Neuronal stem cell (in vitro differentiated cells): ENCODE data around the gene RAD51C.
"Not testable (repeated sequence)": the region's sequence is repeated elsewhere in the genome, so short reads cannot be mapped to it uniquely, and the experiment has no call there.

Experiments used
- DNase-seq: peaks from one replicate; pipeline ENCODE4 v3.0.0-alpha.2; 2013; ENCODE audit warnings: low spot score
- H2AFZ ChIP-seq: one replicate; pipeline ENCODE4 v1.6.1; 2013; ENCODE audit warnings: mild to moderate bottlenecking, low read length, inconsistent platforms
- H2AK5ac ChIP-seq: 2 replicates; pipeline ENCODE4 v1.6.1; 2013; ENCODE audit warnings: low read depth, mild to moderate bottlenecking, inconsistent platforms, low read length, moderate library complexity, mixed read lengths
- H2BK120ac ChIP-seq: 2 replicates; pipeline ENCODE4 v1.6.1; 2013; ENCODE audit warnings: low read depth, mild to moderate bottlenecking, inconsistent platforms, low read length, moderate library complexity, mixed read lengths
- H2BK12ac ChIP-seq: one replicate; pipeline ENCODE4 v1.6.1; 2013; ENCODE audit warnings: low read length, inconsistent platforms
- H2BK15ac ChIP-seq: 2 replicates; pipeline ENCODE4 v1.6.1; 2013; ENCODE audit warnings: mild to moderate bottlenecking, low read length, inconsistent platforms, mixed read lengths
- H2BK5ac ChIP-seq: one replicate; pipeline ENCODE4 v1.6.1; 2013; ENCODE audit warnings: inconsistent platforms, mild to moderate bottlenecking, low read length, moderate library complexity
- H3K14ac ChIP-seq: one replicate; pipeline ENCODE4 v1.6.1; 2013; ENCODE audit warnings: low read length, inconsistent platforms
- H3K18ac ChIP-seq: 2 replicates; pipeline ENCODE4 v1.6.1; 2013; ENCODE audit warnings: low read length, inconsistent platforms
- H3K23ac ChIP-seq: 2 replicates; pipeline ENCODE4 v1.6.1; 2013; ENCODE audit warnings: low read depth, mild to moderate bottlenecking, mixed read lengths, low read length, inconsistent platforms; ENCODE audit not compliant: poor library complexity
- H3K27ac ChIP-seq: replicated peaks from 3 replicates; pipeline ENCODE4 v1.5.1; 2013; ENCODE audit warnings: low read length, inconsistent platforms
- H3K27me3 ChIP-seq, 3 experiments: 2 replicates each; pipeline ENCODE4 v1.6.1; 2013; ENCODE audit warnings: low read length in 3 of 3, mild to moderate bottlenecking in 2 of 3, inconsistent platforms in 1 of 3, low read depth in 1 of 3, mixed read lengths in 1 of 3, moderate library complexity in 1 of 3; ENCODE audit not compliant: control insufficient read depth in 3 of 3, insufficient read depth in 3 of 3
- H3K36me3 ChIP-seq, 2 donors: replicated peaks in 1 of 2; 2 replicates each; pipeline ENCODE4 v1.6.1; 2013; ENCODE audit warnings: low read length in 2 of 2; ENCODE audit not compliant: control insufficient read depth in 2 of 2, insufficient read depth in 2 of 2
- H3K4ac ChIP-seq: 2 replicates; pipeline ENCODE4 v1.6.1; 2013; ENCODE audit warnings: inconsistent platforms, mild to moderate bottlenecking, low read length, moderate library complexity
- H3K4me1 ChIP-seq, 2 donors: 1 replicate in 1 of 2; 2 replicates in 1 of 2; pipeline ENCODE4 v1.6.1; 2013; ENCODE audit warnings: low read length in 2 of 2, low read depth in 1 of 2; ENCODE audit not compliant: control insufficient read depth in 2 of 2, insufficient read depth in 1 of 2
- H3K4me2 ChIP-seq: one replicate; pipeline ENCODE4 v1.6.1; 2013; ENCODE audit warnings: mild to moderate bottlenecking, low read length, inconsistent platforms; ENCODE audit not compliant: insufficient read depth, poor library complexity, severe bottlenecking
- H3K4me3 ChIP-seq, 2 donors: 2 replicates each; pipeline ENCODE4 v1.5.1; 2013; ENCODE audit warnings: low read length in 2 of 2, mild to moderate bottlenecking in 2 of 2, inconsistent platforms in 1 of 2, moderate library complexity in 1 of 2
- H3K79me1 ChIP-seq: one replicate; pipeline ENCODE4 v1.6.1; 2013; ENCODE audit warnings: low read depth, mild to moderate bottlenecking, inconsistent platforms, low read length, moderate library complexity
- H3K9ac ChIP-seq: one replicate; pipeline ENCODE4 v1.6.1; 2013; ENCODE audit warnings: mild to moderate bottlenecking, low read depth, low read length, inconsistent platforms; ENCODE audit not compliant: poor library complexity
- H3K9me3 ChIP-seq, 2 donors: replicated peaks in 1 of 2; 2 replicates each; pipeline versions ENCODE3 to v1.6.1; 2013; ENCODE audit warnings: low read length in 2 of 2, mild to moderate bottlenecking in 2 of 2, inconsistent platforms in 1 of 2, low read depth in 1 of 2, mixed read lengths in 1 of 2, moderate library complexity in 1 of 2; ENCODE audit not compliant: control insufficient read depth in 2 of 2, insufficient read depth in 1 of 2
- H4K8ac ChIP-seq: one replicate; pipeline ENCODE4 v1.6.1; 2013; ENCODE audit warnings: low read depth, mild to moderate bottlenecking, inconsistent platforms, low read length, moderate library complexity
- H4K91ac ChIP-seq: one replicate; pipeline ENCODE4 v1.6.1; 2013; ENCODE audit warnings: low read length, low read depth, mild to moderate bottlenecking, inconsistent platforms; ENCODE audit not compliant: poor library complexity
- WGBS, 2 donors: extraction: QIAGEN DNeasy Blood & Tissue Kit; methylation state at CpG; one replicate each; pipeline ENCODE4 v1.1.7; 2013; ENCODE audit warnings: missing lambda C conversion rate in 2 of 2, mixed read lengths in 1 of 2; ENCODE audit not compliant: insufficient read length in 2 of 2, insufficient replicate concordance in 1 of 2; ENCODE audit errors: extremely low coverage in 2 of 2; 5-methylcytosine and 5-hydroxymethylcytosine counted together

Gene RAD51C

GRCh38 chr17:58678287-58678686, 14.1 kb upstream of the RAD51C start:
- H2BK120ac ChIP-seq, H3K79me1 ChIP-seq, H2AFZ ChIP-seq, H3K9me3 ChIP-seq, H3K4me1 ChIP-seq, H3K36me3 ChIP-seq, H3K9ac ChIP-seq, H3K4me3 ChIP-seq, H3K14ac ChIP-seq, H4K8ac ChIP-seq, H2BK5ac ChIP-seq, H3K27me3 ChIP-seq, H4K91ac ChIP-seq, DNase-seq, H3K4me2 ChIP-seq, H3K18ac ChIP-seq, H3K4ac ChIP-seq, H3K27ac ChIP-seq, H2BK15ac ChIP-seq, H2AK5ac ChIP-seq, H2BK12ac ChIP-seq, H3K23ac ChIP-seq: not testable (repeated sequence)
- no CpG with 5 or more reads among the region's 5 CpGs for WGBS, 2 donors

DNA sequence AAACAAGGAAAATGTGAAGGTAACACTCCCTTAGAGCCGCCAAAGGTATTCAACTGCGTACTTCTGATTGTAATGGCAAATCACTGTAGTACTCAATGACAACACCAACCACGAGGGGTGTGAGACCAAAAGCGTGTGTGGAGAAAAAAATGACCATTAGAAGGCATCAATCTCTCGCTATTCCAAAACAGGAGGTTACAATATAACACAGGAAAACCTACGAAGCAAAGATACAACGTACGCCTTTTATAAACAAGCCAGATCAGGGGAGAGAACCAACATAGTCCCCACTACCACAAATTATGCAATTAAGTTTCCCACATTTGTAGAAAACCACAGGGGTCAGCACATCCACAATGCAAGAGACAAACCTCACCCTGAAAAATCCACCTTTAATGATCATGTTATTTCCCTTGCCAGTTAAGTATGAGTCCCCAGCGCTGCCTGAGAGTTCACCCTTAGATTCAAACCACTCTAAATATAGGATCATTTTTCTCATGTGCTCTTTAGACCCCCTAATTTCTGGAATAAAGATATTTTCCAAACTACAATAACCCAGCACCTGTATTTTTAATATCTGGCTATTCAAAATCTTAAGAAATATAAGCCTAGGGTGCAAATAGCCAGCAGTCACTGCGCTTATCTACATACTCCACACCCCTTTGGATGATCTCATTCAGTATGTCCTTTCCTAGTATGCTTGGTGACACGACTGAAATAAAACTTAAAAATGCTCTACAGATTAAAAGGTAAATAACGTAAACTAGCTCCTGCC, 13.0 kb upstream of the RAD51C start:
- no CpG with 5 or more reads among the region's 12 CpGs for WGBS, 2 donors
- no peak overlapping the region for H3K27ac ChIP-seq
- no peak overlapping the region for H3K18ac ChIP-seq
- no peaks in the 10 kb centered on the region for H3K9me3 ChIP-seq
- DNase-seq = no peak
- no peak overlapping the region for H4K91ac ChIP-seq
- no peak overlapping the region for H2BK120ac ChIP-seq
- no peak overlapping the region for H3K4me2 ChIP-seq
- H3K9ac ChIP-seq = no peak overlapping the region
- H3K79me1 ChIP-seq = no peaks in the 10 kb centered on the region
- H3K36me3 ChIP-seq = no peaks in the 10 kb centered on the region
- no peak overlapping the region for H2BK5ac ChIP-seq
- peaks cover 0 to 3% (median 0%) of the 10 kb centered on the region in 3 experiments for H3K27me3 ChIP-seq
- no peak overlapping the region for H3K4ac ChIP-seq
- no peak overlapping the region for H2BK15ac ChIP-seq
- H3K4me1 ChIP-seq = no peaks in the 10 kb centered on the region
- H3K23ac ChIP-seq = no peak overlapping the region
- H4K8ac ChIP-seq = no peak overlapping the region
- no peak overlapping the region for H2BK12ac ChIP-seq
- H3K14ac ChIP-seq = no peak overlapping the region
- no peak overlapping the region for H2AK5ac ChIP-seq
- no peak overlapping the region for H3K4me3 ChIP-seq
- no peak overlapping the region for H2AFZ ChIP-seq

GRCh38 chr17:58680038-58680369, 12.4 kb upstream of the RAD51C start:
- no peak overlapping the region for H2BK5ac ChIP-seq
- no peak overlapping the region for H4K91ac ChIP-seq
- no peaks in the 10 kb centered on the region for H3K9me3 ChIP-seq
- no CpG with 5 or more reads among the region's 6 CpGs for WGBS, 2 donors
- no peak overlapping the region for H2BK12ac ChIP-seq
- no peak overlapping the region for H4K8ac ChIP-seq
- no peak for DNase-seq
- no peak overlapping the region for H3K14ac ChIP-seq
- no peak overlapping the region for H3K4me3 ChIP-seq
- no peak overlapping the region for H3K4ac ChIP-seq
- no peak overlapping the region for H2BK120ac ChIP-seq
- peaks cover 0 to 3% (median 0%) of the 10 kb centered on the region in 3 experiments for H3K27me3 ChIP-seq
- H3K36me3 ChIP-seq = no peaks in the 10 kb centered on the region
- H2BK15ac ChIP-seq = no peak overlapping the region
- no peak overlapping the region for H3K4me2 ChIP-seq
- H3K18ac ChIP-seq = no peak overlapping the region
- H3K27ac ChIP-seq = no peak overlapping the region
- no peaks in the 10 kb centered on the region for H3K4me1 ChIP-seq
- H3K23ac ChIP-seq = no peak overlapping the region
- no peaks in the 10 kb centered on the region for H3K79me1 ChIP-seq
- H2AFZ ChIP-seq = no peak overlapping the region
- H3K9ac ChIP-seq = no peak overlapping the region
- no peak overlapping the region for H2AK5ac ChIP-seq

DNA sequence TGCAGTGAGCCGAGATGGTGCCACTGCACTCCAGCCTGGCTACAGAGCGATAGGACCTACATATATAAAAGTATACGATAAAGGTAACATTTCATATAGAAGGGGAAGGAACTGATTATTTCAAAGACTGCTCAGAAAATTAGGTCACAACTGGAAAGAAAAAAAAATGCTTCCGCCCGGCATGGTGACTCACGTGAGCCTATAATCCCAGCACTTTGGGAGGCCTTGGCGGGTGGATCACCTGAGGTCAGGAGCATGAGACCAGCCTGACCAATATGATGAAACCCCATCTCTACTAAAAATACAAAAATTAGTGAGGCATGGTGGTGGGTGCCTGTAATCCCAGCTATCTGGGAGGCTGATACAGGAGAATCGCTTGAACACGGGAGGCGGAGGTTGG, 8.4 kb upstream of the RAD51C start:
- H3K4me3 ChIP-seq = no peak overlapping the region
- H2BK5ac ChIP-seq = no peak overlapping the region
- no peaks in the 10 kb centered on the region for H3K79me1 ChIP-seq
- H3K4ac ChIP-seq = no peak overlapping the region
- no peak overlapping the region for H3K4me2 ChIP-seq
- no peak overlapping the region for H3K27ac ChIP-seq
- no peaks in the 10 kb centered on the region for H3K27me3 ChIP-seq
- no peak overlapping the region for H4K91ac ChIP-seq
- no peak for DNase-seq
- H2BK15ac ChIP-seq = no peak overlapping the region
- no peaks in the 10 kb centered on the region for H3K4me1 ChIP-seq
- H2BK120ac ChIP-seq = no peak overlapping the region
- H3K18ac ChIP-seq = no peak overlapping the region
- no peaks in the 10 kb centered on the region for H3K36me3 ChIP-seq
- WGBS, 2 donors = no CpG with 5 or more reads among the region's 10 CpGs
- H4K8ac ChIP-seq = no peak overlapping the region
- H3K14ac ChIP-seq = no peak overlapping the region
- no peak overlapping the region for H2AK5ac ChIP-seq
- H3K9ac ChIP-seq = no peak overlapping the region
- H3K9me3 ChIP-seq = no peaks in the 10 kb centered on the region
- H3K23ac ChIP-seq = no peak overlapping the region
- H2BK12ac ChIP-seq = no peak overlapping the region
- H2AFZ ChIP-seq = no peak overlapping the region
